HL-60/S4 treated with phorbol 12-myristate 13-acetate at 8.2 ng/mL for 4 days and 3 days (cell line): ENCODE results near the gene DHRSX.
"Not testable (repeated sequence)": the region's sequence is repeated elsewhere in the genome, so short reads cannot be mapped to it uniquely, and the experiment has no call there.

Experiments
- in situ Hi-C: fragments of 300-500 bp; cut with MboI; formaldehyde crosslinking; loops from 2 replicates; pipeline ENCODE4 v1.15.0; 2022; ENCODE audit warnings: low sequenced_read_pairs

DHRSX gene

GRCh38 chrX:2398064-2398656 lies 102.6 kb downstream of the DHRSX start:
- in situ Hi-C loops, result no loop called here

- in situ Hi-C loops, result no loop called here
Measured at GRCh38 chrX:2397229-2398063, 103.3 kb downstream of the DHRSX start.

- in situ Hi-C loops, result no loop called here
Measured at GRCh38 chrX:2395261-2395992, 105.3 kb downstream of the DHRSX start.

GRCh38 chrX:2391869-2392606 lies 108.7 kb downstream of the DHRSX start:
- in situ Hi-C loops, result no loop called here

- in situ Hi-C loops, result no loop called here
Measured at GRCh38 chrX:2390754-2391153, 110.0 kb downstream of the DHRSX start.

- in situ Hi-C loops, result not testable (repeated sequence)
Measured at GRCh38 chrX:2389731-2390130, 111.0 kb downstream of the DHRSX start.

GRCh38 chrX:2389324-2389723 lies 111.5 kb downstream of the DHRSX start:
- in situ Hi-C loops, result no loop called here

GRCh38 chrX:2388669-2389068 lies 112.1 kb downstream of the DHRSX start:
- in situ Hi-C loops, result no loop called here

- in situ Hi-C loops, result no loop called here
Measured at GRCh38 chrX:2387614-2388239, 113.0 kb downstream of the DHRSX start.

GRCh38 chrX:2385224-2385623 lies 115.6 kb downstream of the DHRSX start:
- in situ Hi-C loops, result no loop called here

GRCh38 chrX:2384486-2384885 lies 116.3 kb downstream of the DHRSX start:
- in situ Hi-C loops, result no loop called here

- in situ Hi-C loops, result no loop called here
Measured at GRCh38 chrX:2383735-2384134, 117.0 kb downstream of the DHRSX start.

- in situ Hi-C loops, result no loop called here
Measured at GRCh38 chrX:2383144-2383543, 117.6 kb downstream of the DHRSX start.

GRCh38 chrX:2382433-2383048 lies 118.2 kb downstream of the DHRSX start:
- in situ Hi-C loops, result not testable (repeated sequence)

- in situ Hi-C loops, result no loop called here
Measured at GRCh38 chrX:2376166-2376565, 124.6 kb downstream of the DHRSX start.

GRCh38 chrX:2374086-2374485 lies 126.7 kb downstream of the DHRSX start:
- in situ Hi-C loops, result no loop called here

- in situ Hi-C loops, result no loop called here
Measured at GRCh38 chrX:2373615-2374014, 127.2 kb downstream of the DHRSX start.

GRCh38 chrX:2371026-2371711 lies 129.6 kb downstream of the DHRSX start:
- in situ Hi-C loops, result no loop called here

- in situ Hi-C loops, result no loop called here
Measured at GRCh38 chrX:2370456-2370855, 130.3 kb downstream of the DHRSX start.

- in situ Hi-C loops, result no loop called here
Measured at GRCh38 chrX:2369206-2369605, 131.6 kb downstream of the DHRSX start.
